GM04504 (cell line): ENCODE data around the gene CCT8L2.
"Not testable (repeated sequence)": the region's sequence is repeated elsewhere in the genome, so short reads cannot be mapped to it uniquely, and the experiment has no call there.

ENCODE experiments used
- DNase-seq: peaks from one replicate; pipeline ENCODE4 v3.0.0-alpha.2; 2012; ENCODE audit warnings: low read depth

CCT8L2 gene

DNA sequence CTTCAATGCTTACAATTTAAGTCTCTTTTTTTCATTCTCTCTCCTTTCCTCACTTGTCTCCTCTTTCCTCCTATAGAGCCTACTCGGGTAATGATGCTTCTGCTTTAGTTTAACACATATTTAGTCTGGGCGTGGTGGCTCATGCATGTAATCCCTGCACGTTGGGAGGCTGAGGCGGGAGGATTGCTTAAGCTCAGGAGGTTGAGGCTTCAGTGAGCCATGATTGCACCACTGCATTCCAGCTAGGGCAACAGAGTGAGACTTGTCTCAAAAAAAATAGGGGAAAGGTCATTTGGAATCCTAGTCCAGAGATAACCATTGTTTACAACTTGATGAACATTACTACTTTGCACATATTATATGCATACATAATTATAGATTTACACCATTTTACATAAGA is 1.4 kb upstream of the CCT8L2 start:
- no peak for DNase-seq

DNA sequence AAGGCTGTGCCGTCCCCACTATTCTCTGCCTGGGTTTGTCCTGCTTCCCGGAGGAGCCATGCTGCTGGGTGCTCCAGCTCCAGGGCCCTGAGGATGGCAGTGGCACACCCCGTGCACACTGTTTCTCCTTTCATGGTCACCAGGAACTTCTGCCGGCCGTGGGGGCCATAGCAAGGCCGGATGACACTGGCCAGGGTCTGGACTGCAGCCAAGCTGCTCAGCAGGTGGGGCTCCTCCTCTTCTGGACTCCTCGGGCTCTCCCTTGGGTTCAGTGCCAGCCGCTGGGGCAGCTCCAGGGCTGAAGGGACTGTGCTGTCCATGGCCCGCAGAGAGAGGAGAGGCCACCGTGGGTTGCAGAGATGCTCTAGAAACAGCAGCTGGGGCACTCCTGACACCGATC is 379 bp downstream of the CCT8L2 start:
- DNase-seq: not testable (repeated sequence)

DNA sequence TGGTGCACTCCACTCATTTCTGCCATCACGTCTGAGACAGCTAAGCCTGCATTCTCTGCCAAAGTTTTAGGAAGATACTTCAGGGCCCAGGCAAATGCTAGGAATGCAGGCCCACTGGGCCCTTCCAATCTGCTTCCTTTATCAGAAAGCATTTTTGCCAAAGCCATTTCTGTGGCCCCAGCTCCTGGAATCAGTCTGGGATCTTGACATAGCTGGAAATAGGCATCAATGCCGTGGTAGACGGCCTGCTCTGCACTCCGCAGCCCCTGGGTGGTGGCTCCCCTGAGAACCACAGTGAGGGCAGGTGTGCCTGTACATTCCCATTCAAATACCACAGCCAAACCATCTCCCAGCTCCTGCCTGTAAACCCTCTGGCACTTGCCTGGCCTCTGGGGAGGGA is 1.5 kb downstream of the CCT8L2 start:
- DNase-seq: not testable (repeated sequence)

GRCh38 chr22:16586991-16587390 is 5.6 kb downstream of the CCT8L2 start:
- no peak for DNase-seq

DNA sequence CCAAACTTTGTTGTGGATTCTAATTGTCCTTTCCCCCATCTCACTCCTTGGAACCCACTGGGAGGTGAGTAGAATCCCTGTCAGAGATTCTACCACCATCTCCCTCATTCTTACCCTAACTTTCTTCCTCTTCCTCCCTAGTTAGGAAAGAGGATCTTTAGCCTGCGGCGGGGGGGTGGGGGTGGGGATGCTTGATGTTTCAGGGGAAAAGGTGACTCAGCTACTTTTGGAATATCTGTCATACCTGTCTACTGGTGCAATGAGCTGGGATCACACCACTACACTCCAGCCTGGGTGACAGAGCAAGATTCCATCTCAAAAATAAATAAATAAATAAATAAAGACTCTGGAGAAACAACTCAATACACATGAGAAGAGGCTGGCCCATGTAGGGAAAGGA is 6.4 kb downstream of the CCT8L2 start:
- no peak for DNase-seq

GRCh38 chr22:16580872-16581271 is 11.7 kb downstream of the CCT8L2 start:
- not testable (repeated sequence) for DNase-seq

DNA sequence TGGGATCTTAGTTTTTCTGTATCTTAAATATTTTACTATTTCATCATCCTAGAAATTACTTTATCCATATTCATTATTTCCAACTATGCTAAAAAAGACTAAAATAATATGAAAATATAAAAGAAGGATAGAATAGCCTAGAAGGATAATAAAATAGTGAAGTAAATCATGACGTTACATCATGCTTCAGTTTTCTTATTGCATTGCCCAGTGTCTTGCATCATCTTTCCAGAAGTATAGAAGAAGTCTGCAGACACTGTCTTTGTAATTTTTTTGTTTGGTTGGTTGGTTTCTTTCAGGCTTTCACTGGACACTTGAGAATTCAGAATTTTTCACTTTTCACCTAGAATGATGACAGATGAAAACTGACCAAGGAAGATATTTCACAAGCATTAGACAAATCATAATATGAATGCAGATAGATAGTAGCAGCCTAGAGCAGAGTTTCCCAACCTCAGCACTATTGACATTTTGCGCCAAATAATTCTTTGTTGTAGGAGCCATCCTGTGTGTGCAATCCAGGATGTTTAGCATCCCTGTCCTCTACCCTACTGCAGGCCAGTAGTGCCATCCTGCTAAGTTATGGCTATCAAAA is 23.3 kb downstream of the CCT8L2 start:
- not testable (repeated sequence) for DNase-seq

DNA sequence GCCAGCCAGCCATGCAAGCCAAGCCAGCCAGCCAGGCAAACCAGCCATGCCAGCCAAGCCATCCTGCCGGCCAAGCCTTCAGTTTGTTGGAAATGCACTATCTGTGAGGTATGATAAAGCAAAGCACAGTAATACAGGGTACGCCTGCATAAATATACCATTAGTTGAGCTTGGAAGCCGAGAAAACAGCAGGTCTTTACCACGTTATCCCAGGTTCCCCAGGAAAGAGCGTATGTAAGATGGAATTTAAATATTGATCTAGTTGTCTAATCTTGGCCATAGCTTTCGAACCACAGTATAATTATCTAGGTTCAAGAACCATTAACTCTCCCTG is 24.2 kb downstream of the CCT8L2 start:
- DNase-seq: no peak

GRCh38 chr22:16567617-16568424 is 24.8 kb downstream of the CCT8L2 start:
- not testable (repeated sequence) for DNase-seq

DNA sequence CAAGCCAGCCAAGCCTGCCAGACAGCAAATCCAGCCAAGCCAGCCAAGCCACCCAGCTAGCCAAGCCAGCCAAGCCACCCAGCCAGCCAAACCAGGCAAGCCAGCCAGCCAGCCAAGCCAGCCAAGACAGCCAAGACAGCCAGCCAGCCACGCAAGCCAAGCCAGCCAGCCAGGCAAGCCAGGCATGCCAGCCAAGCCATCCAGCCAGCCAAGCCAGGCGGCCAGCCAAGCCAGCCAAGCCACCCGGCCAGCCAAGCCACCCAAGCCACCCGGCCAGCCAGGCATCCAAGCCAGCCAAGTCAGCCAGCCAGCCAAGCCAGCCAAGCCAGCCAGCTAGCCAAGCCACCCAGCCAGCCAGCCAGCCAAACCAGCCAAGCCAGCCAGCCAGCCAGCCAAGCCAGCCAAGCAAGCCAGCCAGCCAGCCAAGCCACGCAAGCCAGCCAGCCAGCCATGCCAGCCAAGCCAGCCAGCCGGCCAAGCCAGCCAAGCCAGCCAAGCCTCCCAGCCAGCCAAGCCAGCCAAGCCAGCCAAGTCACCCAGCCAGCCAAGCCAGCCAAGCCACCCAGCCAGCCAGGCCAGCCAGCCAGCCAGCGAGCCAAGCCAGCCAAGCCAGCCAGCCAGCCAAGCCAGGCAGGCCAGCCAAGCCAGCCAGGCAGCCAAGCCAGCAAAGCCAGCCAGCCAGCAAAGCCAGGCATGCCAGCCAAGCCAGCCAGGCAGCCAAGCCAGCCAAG is 26.0 kb downstream of the CCT8L2 start:
- DNase-seq: not testable (repeated sequence)

DNA sequence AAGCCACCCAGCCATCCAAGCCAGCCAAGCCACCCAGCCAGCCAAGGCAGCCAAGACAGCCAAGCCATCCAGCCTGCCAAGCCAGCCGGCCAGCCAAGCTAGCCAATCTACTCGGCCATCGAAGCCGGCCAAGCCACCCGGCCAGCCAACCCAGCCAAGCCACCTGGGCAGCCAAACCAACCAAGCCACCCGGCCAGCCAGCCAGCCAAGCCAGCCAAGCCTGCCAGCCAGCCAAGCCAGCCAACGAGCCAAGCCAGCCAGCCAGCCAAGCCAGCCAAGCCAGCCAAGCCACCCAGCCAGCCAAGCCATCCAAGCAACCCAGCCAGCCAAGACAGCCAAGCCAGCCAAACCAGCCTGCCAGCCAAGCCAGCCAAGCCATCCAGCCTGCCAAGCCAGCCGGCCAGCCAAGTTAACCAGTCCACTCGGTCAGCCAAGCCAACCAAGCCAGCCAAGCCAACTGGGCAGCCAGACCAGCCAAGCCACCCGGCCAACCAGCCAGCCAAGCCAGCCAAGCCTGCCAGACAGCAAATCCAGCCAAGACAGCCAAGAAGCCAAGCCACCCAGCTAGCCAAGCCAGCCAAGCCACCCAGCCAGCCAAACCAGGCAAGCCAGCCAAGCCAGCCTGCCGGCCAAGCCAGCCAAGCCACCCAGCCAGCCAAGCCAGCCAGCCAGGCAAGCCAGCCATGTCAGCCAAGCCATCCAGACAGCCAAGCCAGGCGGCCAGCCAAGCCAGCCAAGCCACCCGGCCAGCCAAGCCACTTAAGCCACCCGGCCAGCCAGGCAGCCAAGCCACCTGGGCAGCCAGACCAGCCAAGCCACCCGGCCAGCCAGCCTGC is 26.8 kb downstream of the CCT8L2 start:
- not testable (repeated sequence) for DNase-seq

DNA sequence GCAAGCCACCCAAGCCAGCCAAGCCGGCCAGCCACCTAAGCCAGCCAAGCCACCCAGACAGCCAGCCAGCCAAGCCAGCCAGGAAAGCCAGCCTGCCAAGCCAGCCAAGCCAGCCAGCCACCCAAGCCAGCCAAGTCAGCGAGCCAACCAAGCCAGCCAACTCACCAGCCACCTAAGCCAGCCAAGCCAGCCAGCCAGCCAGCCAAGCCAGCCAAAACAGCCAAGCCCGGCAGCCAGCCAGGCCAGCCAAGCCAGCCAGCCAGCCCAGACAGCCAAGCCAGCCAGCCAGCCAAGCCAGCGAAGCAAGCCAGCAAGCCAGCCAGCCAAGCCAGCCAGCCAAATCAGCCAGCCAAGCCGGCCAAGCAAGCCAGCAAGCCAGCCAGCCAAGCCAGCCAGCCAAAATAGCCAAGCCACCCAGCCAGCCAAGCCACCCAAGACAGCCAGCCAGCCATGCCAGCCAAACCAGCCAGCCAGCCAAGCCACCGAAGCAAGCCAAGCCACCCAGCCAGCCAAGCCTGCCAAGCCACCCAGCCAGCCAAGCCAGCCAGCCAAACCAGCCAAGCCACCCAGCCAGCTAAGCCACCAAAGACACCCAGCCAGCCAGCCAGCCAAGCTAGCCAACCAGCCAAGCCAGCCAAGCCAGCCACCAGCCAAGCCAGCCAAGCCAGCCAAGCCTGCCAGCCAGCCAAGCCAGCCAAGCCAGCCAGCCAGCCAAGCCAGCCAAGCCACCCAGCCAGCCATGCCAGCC is 27.6 kb downstream of the CCT8L2 start:
- DNase-seq: not testable (repeated sequence)

DNA sequence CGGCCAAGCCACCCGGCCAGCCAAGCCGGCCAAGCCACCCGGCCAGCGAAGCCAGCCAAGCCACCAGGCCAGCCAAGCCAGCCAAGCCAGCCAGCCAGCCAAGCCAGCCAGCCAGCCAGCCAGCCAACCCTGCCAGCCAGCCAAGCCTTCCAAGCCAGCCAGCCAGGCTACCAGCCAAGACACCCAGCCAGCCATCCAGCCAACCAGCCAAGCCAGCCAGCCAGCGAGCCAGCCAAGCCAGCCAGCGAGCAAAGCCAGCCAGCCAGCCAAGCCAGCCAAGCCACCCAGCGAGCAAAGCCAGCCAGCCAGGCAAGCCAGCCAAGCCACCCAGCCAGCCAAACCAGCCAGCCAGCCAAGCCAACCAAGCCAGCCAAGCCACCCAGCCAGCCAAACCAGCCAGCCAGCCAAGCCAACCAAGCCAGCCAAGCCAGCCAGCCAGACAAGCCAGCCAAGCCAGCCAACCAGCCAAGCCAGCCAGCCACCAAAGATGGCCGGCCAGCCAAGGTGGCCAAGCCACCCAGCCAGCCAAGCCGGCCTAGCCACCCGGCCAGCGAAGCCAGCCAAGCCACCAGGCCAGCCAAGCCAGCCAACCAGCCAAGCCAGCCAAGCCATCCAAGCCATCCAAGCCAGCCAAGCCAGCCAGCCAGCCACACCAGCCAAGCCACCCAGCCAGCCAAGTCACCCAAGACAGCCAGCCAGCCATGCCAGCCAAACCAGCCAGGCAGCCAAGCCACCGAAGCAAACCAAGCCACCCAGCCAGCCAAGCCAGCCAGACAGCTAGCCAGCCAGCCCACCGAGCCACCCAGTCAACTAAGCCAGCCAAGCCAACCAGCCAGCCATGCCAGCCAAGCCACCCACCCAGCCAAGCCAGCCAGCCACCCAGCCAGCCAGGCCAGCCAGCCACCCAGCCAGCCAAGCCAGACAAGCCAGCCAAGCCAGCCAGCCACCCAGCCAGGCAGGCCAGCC is 28.8 kb downstream of the CCT8L2 start:
- DNase-seq: no peak

- no peak for DNase-seq
These were observed 29.7 kb downstream of the CCT8L2 start for GRCh38 chr22:16562711-16563554.

DNA sequence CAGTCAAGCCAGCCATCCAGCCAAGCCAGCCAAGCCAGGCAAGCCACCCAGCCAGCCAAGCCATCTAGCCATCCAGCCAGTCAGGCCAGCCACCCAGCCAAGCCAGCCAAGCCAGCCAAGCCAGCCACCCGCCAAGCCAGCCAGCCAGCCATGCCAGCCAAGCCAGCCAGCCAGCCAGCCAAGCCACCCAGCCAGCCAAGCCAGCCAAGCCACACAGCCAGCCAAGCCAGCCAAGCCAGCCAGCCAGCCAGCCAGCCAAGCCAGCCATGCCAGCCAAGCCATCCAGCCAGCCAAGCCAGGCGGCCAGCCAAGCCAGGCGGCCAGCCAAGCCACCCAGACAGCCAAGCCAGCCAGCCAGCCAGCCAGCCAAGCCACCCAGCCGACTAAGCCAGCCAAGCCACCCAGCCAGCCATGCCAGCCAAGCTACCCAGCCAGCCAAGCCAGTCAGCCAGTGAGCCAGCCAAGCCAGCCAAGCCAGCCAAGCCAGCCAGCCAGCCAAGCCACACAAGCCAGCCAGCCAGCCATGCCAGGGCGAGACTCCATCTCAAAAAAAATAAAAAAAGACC is 31.4 kb downstream of the CCT8L2 start:
- DNase-seq: not testable (repeated sequence)

DNA sequence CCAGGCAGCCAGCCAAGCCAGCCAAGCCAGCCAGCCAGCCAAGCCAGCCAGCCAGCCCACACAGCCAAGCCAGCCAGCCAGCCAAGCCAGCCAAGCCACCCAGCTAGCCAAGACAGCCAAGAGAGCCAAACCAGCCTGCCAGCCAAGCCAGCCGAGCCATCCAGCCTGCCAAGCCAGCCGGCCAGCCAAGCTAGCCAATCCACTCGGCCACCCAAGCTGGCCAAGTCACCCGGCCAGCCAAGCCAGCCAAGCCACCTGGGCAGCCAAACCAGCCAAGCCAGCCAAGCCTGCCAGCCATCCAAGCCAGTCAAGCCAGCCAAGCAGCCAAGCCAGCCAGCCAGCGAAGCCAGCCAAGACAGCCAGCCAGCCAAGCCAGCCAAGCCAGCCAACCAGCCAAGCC is 32.0 kb downstream of the CCT8L2 start:
- not testable (repeated sequence) for DNase-seq

DNA sequence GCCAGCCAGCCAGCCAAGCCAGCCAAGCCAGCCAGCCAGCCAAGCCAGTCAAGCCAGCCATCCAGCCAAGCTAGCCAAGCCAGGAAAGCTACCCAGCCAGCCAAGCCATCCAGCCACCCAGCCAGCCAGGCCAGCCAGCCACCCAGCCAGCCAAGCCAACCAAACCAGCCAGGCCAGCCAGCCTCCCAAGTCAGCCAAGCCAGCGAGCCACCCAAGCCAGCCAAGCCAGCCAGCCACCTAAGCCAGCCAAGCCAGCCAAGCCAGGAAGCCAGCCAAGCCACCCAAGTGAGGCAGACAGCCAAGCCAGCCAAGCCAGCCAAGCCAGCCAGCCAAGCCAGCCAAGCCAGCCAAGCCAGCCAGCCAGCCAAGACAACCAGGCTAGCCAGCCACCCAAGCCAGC is 32.6 kb downstream of the CCT8L2 start:
- not testable (repeated sequence) for DNase-seq

GRCh38 chr22:16559056-16559955 is 33.3 kb downstream of the CCT8L2 start:
- no peak for DNase-seq
